Ovary (tissue), 9 donors: ENCODE results near the gene LAMB3. TPM values are rescaled to one million over a fixed set of nuclear protein-coding genes. Genes with fewer than 3 reads are reported as not detected.

Experiments
- DNase-seq, 5 donors: peaks; one replicate each; pipeline ENCODE4 v3.0.0-alpha.2; 2019 to 2020
- H3K27ac ChIP-seq, 2 donors: fragments of 200-600 bp; one replicate each; pipeline versions ENCODE4 v1.5.1 to v1.8.0; 2019 to 2022
- H3K27me3 ChIP-seq: fragments of 200-600 bp; one replicate; pipeline ENCODE4 v1.8.0; 2022
- H3K36me3 ChIP-seq: fragments of 200-600 bp; sonication (generic); one replicate; pipeline ENCODE4 v1.5.1; 2019
- H3K4me1 ChIP-seq: one replicate; pipeline ENCODE4 v1.8.1; 2013; ENCODE audit warnings: mild to moderate bottlenecking, moderate library complexity; ENCODE audit not compliant: insufficient read depth
- H3K4me3 ChIP-seq: fragments of 200-600 bp; sonication (generic); one replicate; pipeline ENCODE4 v1.5.1; 2017
- H3K9me3 ChIP-seq, 2 donors: fragments of 200-600 bp in 1 of 2; sonication (generic) in 1 of 2; one replicate each; pipeline versions ENCODE4 v1.5.1 to v1.8.1; 2013 to 2019; ENCODE audit warnings: mild to moderate bottlenecking in 1 of 2, moderate library complexity in 1 of 2
- EP300 ChIP-seq: sonication (generic); formaldehyde crosslinking; IDR thresholded peaks from one replicate; pipeline ENCODE4 v1.6.1; 2017; ENCODE audit warnings: antibody characterized with exemption
- POLR2A ChIP-seq: fragments of 450-650 bp; IDR thresholded peaks from one replicate; pipeline ENCODE4 v1.6.1; 2017; ENCODE audit warnings: antibody characterized with exemption, mild to moderate bottlenecking, moderate library complexity
- WGBS, 3 donors: extraction: QIAGEN DNeasy Blood & Tissue Kit in 1 of 3; methylation state at CpG; one replicate each; pipeline versions ENCODE4 v1.1.5 to v1.1.7; 2013 to 2017; 5-methylcytosine and 5-hydroxymethylcytosine counted together
- intact Hi-C, 4 donors: fragments of 100-400 bp; cut with DNase I; formaldehyde crosslinking; loops; one replicate each; pipeline versions ENCODE4 v1.11.0 to v1.15.1; 2022 to 2023
- polyA plus RNA-seq, 2 donors: library from polyadenylated mRNA; stranded (reverse); fragments of 200-250 nt in 1 of 2; fragments of 350-450 nt in 1 of 2; fragmentation: Illumina TruSeq in 1 of 2; extraction: RNeasy Lipid Tissue Mini Kit (QIAGEN cat#74804) in 1 of 2; gene quantifications; one replicate each; pipeline ENCODE4 v1.2.3, GENCODE V29; 2013 to 2014
- total RNA-seq, 7 donors: library from RNA; depleted of rRNA in 2 of 7; stranded (reverse); fragments of >200 nt in 2 of 7; fragmentation: NEBNext Ultra II Directional in 3 of 7; extraction: Animal tissue kit (Norgen Biotek cat#: 25700) in 3 of 7; gene quantifications; one replicate each; pipeline versions ENCODE4 v1.1.0 to v1.2.4, GENCODE V29; 2016 to 2023
- TF ChIP-seq, protein P1 (sequence below), 3 donors: fragments of 450-650 bp in 2 of 3; fragments of 200-600 bp in 1 of 3; IDR thresholded peaks; one replicate each; pipeline versions ENCODE4 v1.5.1 to v1.8.0; 2016 to 2022; ENCODE audit warnings: antibody characterized with exemption in 3 of 3, mild to moderate bottlenecking in 1 of 3
- donor health status: DM: no; HTN: no; CAD: no; lungs with moderate emphysema.
- donor health status: DM: no; HTN: no; CAD: no.
- donor health status: Bipolar disorder and iron deficiency.
- donor health status: DM: yes; HTN: yes; CAD: no.
- donor health status: DM: no; HTN: no; CAD: no.
- donor health status: DM: yes; HTN: yes; CAD: no.

The LAMB3 gene
- total and polyA plus RNA-seq, 9 donors, result 0.54 to 56.9 (median 4.2) TPM

- Histone ChIP-seq H3K27ac (no peak overlapping the region), H3K9me3 (no peaks in the 10 kb centered on the region), H3K36me3 (no peaks in the 10 kb centered on the region), H3K27me3 (no peaks in the 10 kb centered on the region), H3K4me1 (no peaks in the 10 kb centered on the region), H3K4me3 (no peak overlapping the region)
- intact Hi-C loops, result no loop called here
- WGBS, 3 donors, result 86 to 92% (median 91%) methylated on average over 8 of the region's 8 CpGs
- TF ChIP-seq, protein P1, sequence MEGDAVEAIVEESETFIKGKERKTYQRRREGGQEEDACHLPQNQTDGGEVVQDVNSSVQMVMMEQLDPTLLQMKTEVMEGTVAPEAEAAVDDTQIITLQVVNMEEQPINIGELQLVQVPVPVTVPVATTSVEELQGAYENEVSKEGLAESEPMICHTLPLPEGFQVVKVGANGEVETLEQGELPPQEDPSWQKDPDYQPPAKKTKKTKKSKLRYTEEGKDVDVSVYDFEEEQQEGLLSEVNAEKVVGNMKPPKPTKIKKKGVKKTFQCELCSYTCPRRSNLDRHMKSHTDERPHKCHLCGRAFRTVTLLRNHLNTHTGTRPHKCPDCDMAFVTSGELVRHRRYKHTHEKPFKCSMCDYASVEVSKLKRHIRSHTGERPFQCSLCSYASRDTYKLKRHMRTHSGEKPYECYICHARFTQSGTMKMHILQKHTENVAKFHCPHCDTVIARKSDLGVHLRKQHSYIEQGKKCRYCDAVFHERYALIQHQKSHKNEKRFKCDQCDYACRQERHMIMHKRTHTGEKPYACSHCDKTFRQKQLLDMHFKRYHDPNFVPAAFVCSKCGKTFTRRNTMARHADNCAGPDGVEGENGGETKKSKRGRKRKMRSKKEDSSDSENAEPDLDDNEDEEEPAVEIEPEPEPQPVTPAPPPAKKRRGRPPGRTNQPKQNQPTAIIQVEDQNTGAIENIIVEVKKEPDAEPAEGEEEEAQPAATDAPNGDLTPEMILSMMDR (IDR thresholded peaks at IDR 0.05), result no peak
- TF ChIP-seq EP300 (no peak), POLR2A (no peak)
- DNase-seq, result no peak
Observed at GRCh38 chr1:209609791-209610630, 42.2 kb downstream of the LAMB3 start.

GRCh38 chr1:209609041-209609790 lies 43.0 kb downstream of the LAMB3 start:
- Histone ChIP-seq H3K27ac (no peak overlapping the region), H3K36me3 (no peaks in the 10 kb centered on the region), H3K4me1 (no peaks in the 10 kb centered on the region), H3K27me3 (no peaks in the 10 kb centered on the region), H3K4me3 (no peak overlapping the region), H3K9me3 (no peaks in the 10 kb centered on the region)
- no peak for TF ChIP-seq POLR2A
- TF ChIP-seq, protein P1 (IDR thresholded peaks at IDR 0.05), result no peak
- TF ChIP-seq EP300, result no peak
- intact Hi-C loops, result no loop called here
- no peak for DNase-seq
- WGBS, 3 donors, result 84 to 85% (median 84%) methylated on average over 9 of the region's 9 CpGs

DNA sequence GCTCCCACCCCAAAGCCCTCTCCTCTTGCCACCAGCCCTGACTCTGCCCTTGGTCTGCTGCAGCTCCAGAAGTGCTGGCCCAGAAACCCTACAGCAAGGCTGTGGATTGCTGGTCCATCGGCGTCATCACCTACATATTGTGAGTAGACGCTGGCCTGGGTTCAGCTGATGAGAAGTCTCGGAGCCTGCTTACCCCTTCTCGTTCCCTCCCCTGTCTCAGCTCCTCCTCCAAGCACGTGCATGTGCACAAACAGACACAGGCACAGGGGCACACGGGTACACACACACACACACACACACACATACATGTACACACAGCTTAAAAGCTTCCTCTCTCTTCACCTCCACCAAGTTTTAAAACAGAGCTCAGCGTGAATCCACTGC lies 44.4 kb downstream of the LAMB3 start:
- Histone ChIP-seq H3K27me3 (no peaks in the 10 kb centered on the region), H3K4me1 (no peaks in the 10 kb centered on the region), H3K36me3 (no peaks in the 10 kb centered on the region), H3K4me3 (no peak overlapping the region), H3K27ac (no peak overlapping the region), H3K9me3 (no peaks in the 10 kb centered on the region)
- 70 to 84% (median 77%) methylated on average over 8 of the region's 8 CpGs for WGBS, 3 donors
- intact Hi-C loops, result no loop called here
- no peak for DNase-seq
- TF ChIP-seq EP300 (no peak), POLR2A (no peak)
- TF ChIP-seq, protein P1 (IDR thresholded peaks at IDR 0.05), result no peak

DNA sequence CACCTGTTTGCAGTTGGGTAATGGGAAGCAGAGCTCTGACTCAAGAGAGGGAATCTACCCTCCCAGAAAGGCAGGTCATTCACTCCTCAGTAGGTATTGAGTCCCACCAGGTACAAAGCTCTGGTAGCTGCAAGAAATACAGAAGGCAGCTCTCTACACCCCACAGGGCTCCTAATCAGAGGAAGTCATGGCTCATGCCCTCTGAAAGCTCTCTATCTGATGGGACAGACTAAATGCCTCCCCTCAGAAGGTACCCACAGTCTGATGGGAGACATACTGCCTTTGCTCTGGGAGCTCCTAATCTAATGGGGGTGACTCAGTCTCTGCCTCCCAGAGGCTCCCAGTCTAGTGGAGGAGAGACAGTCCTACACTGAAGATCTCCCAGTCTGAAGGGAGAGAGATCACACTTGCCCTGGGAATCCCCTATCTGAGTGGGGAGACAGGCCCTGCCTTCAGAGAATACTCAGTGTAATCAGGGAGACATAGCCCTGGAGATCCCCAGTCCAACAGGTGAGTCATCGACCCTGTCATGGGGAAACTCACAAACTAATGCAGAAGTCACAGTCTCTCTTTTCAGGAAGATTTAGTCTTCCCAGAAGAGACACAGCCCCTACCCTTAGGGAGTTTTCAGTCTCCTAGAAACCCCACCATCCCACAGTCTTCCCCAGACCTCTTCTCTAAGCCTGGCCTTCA lies 45.0 kb downstream of the LAMB3 start:
- H3K4me3 ChIP-seq, result no peak overlapping the region
- H3K4me1 ChIP-seq, result no peaks in the 10 kb centered on the region
- intact Hi-C loops, result no loop called here
- no peak overlapping the region for H3K27ac ChIP-seq
- H3K36me3 ChIP-seq, result no peaks in the 10 kb centered on the region
- 73 to 100% (median 80%) methylated on average over 1 of the region's 1 CpG for WGBS, 3 donors
- TF ChIP-seq EP300 (no peak), POLR2A (no peak)
- TF ChIP-seq, protein P1 (IDR thresholded peaks at IDR 0.05), result no peak
- DNase-seq, result no peak
- H3K9me3 ChIP-seq, result no peaks in the 10 kb centered on the region
- no peaks in the 10 kb centered on the region for H3K27me3 ChIP-seq
